Stimulated activated CD4-positive, alpha-beta T cell treated with anti-CD3 and anti-CD28 coated beads, Interleukin-4, amount 100 ng/mL, for 48 hours (primary cell): ENCODE data around the gene VPS35L.
"Not testable (repeated sequence)": the region's sequence is repeated elsewhere in the genome, so short reads cannot be mapped to it uniquely, and the experiment has no call there.

Source experiments
- DNase-seq, 2 donors: peaks; one replicate each; pipeline ENCODE4 v3.0.0-alpha.2; 2020; ENCODE audit warnings: low read depth in 2 of 2

Gene VPS35L

DNA sequence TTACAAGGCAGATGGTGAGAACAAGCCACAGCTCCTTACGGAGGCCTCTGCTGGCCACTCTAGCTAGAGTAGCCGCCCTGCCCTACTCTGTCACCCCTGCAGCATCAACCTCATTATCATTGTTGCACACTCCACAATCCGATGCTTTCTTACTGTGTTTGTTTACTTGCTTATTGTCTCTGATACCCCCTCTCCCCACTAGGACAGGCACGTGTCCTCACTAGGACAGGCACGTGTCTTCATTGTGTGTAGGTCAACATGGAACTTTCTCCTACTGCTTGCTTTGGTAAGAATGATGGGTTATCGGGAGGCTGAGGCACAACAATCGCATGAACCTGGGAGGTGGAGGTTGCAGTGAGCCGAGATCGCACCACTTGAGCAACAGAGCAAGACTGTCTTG lies 98.6 kb downstream of the VPS35L start:
- no peak for DNase-seq

DNA sequence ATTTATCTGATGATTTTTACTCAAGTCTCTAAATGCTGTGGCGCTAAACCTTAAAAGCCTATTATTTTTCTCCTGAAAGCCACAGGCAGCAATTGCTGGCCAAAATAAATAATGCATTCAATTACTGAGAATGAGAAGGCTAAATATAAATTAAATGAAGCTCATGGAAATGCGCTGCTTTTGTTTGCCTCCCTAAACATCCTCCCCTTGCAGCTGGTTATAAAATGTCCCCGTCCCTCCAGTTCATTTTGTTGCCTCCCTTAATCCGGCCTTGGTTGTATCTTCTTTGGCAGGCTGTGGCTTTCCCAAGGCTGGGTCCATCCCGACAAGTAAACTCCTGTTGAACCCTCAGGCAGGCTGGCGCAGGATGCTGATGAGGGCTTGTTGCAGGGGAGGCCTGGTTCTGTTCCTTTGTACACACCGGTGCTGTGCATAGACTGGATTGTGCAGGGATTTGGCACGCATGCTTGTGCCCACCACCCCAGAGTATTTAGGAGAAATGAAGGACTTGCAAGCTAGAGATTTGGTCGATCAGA lies 99.8 kb downstream of the VPS35L start:
- no peak for DNase-seq

DNA sequence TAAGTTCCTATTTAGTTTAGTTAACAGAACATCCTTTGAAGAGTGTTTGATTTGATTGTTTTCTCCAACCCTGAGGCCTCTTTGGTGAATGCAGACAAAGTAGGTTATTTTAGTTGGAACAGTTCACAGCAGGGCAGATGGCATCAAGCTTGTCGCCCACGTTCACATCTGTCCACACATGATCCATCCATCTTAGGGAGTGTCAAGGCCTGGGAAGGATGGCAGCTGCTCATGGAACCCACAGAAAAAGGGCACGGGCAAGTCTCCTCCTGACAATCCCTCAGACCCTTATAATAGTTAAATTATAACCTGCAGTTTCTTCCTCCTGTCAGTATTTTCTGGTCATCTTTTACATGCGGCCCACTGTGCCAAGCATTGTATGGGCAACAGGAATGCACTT lies 102.3 kb downstream of the VPS35L start:
- no peak for DNase-seq

DNA sequence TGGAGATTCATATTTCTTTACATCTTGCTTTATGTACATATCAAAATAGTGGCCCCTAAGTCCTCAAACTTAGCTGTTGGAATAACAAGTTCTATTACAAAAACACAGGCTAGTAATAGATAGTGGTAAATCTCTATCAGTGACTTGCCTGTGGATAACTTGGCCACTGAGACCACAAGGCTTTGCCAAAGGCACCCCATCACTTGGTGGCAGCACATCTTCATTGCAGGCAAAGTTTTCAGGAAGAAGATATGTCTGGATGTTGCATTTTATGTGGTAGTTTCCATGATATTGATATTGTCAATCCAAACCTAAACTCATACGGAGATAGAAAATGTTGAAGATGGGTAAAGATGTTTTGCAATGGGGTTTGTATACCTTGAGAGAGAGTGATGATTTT lies 104.1 kb downstream of the VPS35L start:
- no peak for DNase-seq

DNA sequence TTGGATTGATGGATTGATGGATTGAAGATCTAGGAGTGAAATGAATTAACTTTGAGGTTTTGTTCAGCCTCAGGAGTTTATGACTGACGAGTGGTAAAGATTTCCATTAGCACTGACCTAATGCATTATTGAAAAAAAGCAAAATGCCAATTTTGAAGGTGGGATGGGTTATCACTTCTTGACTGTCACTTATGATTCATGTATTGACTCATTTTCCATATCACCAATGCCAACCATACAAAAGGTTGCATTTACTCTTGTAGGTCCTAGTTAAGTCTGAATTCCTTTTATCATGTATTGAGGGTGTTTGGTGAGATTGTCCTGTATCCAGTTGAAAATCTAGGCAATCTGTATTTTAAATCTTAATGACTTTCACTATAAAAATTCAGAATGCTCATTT lies 104.9 kb downstream of the VPS35L start:
- DNase-seq: no peak

DNA sequence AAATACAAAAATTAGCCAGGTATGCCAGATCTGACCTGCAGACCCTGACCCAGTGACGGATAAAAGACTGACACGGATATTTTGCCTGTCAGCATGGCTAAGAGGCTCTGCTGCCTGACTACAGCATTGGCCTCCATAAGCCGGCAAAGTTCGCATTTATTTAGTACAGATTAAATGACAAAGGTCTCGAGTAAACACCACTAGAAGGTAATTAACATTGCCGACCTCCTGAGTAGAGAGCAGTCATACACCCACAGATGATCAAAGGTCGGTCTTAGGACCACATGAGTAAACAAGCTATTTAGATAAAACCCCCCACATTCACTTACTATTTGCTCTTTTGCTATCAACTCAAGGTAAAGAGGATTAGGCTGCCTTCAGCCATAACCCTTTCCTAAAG lies 106.8 kb downstream of the VPS35L start:
- DNase-seq: no peak

DNA sequence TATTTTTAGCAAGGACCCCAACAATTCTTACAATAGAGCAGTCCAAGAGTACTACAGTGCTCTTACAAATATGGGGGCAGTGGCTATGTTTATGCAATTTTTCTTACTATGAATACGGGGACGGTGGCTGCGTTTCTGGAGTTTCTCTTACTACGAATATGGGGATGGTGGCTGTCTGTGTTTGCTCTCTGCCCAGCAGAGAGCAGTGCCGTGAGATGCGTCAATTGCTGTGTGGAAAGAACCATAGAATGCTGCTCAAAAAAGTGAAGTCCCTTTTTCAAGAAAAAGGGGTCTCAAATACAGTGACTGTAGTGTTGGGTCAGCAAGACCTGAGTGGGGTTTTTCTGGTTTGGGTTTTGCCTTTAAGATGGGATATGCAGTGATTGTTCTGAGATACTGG lies 108.7 kb downstream of the VPS35L start:
- no peak for DNase-seq

DNA sequence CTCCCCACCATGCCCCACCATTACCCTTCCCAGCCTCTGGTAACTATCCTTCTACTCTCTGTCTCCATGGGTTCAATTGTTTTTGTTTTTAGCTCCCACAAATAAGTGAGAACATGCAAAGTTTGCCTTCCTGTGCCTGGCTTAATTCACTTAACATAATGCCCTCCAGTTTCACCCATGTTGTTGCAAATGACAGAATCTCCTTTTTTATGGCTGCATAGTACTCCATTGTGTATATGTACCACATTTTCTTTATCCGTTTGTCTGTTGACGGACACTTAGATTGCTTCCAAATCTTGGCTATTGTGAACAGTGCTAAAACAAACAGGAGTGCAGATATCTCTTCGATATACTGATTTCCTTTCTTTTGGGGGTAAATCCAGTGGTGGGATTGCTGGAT lies 109.8 kb downstream of the VPS35L start:
- DNase-seq: not testable (repeated sequence)

DNA sequence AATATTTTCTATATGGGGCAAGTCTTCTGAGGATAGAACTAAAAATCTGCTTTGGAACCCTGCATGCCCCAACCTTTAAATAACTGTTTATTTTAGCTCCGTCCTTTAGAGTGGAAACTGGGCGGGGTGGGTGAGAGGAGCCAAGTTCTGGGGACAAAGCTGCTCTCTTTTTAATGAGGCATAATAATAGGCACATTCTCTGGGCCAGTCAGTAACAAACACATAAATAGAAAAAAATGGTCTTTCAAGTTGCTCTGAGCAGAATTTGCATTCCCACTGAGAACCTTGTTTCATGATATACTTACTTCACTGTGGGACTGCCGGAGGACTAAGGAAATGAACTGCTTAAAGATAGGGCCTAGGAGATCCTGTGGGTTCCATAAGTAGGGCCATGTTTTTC lies 111.0 kb downstream of the VPS35L start:
- DNase-seq: no peak

DNA sequence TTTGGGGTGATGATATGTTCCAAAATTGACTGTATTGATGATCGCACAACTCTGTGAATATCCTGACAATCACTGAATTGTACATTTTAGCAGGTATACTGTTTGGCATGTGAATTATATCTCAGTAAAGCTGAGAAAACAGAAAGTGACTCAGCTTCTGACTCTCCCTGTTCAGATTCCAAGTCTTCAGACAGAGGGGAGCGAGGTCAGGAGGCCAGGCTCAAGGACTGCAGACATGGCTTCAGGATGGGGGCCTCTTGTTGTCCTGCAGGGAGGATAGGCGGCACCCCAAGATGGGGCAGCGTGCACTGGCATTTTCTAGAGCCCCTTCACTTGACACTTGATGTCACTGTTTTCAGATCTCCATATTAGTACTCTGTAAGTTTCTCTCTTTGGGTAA lies 116.9 kb downstream of the VPS35L start:
- no peak for DNase-seq

DNA sequence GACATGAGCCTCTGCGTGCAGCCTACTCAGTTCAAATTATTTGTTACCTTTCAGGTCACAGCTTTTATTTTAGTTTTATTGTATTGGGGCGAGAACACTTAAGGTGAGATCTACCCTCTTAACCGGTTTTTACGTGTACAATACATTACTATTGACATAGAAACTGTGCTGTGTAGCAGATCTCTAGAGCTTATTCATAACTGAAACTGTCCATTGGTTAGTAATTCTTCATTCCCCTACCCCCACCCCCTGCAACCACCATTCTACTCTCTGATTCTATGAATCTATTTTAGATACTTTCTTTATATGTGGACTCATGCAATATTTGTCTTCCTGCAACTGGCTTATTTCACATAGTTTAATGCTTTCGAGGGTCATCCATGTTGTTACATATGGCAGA lies 119.0 kb downstream of the VPS35L start:
- DNase-seq: no peak

DNA sequence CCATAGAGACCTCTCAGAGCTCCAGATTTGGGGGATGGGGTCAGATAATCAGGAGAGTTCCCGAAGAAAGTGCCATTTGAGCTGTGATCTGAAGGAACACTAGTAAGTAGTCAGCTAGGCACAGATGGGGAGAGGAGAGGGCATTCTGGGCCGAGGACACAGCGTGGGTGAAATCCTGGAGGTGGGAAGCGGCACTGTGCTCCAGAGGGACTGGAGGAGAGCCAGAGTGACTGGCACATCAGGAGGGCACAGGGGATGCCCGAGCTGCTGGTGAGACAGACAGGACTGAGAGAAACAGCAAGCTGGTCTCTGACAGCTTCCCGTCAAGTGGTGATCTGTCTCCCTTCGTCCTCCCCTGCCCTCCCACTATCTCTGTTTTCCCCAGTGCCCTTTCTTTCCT lies 121.9 kb downstream of the VPS35L start:
- no peak for DNase-seq

DNA sequence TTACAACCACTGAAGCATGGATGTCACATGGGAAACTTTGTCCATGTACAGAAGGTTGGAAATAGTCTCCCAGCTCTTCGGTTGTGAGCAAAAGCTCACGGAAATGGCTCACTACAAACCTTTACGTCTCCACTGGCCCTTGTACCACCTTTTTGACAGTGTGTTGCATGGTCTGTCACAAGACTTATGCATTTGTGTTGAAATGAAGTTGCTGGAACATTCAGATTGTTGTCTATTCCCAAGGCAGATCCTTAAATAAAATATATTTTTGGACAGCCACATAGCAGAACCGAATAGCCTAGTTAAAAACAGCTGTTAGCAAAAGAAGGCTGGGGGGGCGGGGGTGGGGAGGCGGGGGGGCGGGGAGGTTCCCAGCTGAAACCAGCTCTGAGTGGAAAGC lies 123.3 kb downstream of the VPS35L start:
- DNase-seq: no peak

DNA sequence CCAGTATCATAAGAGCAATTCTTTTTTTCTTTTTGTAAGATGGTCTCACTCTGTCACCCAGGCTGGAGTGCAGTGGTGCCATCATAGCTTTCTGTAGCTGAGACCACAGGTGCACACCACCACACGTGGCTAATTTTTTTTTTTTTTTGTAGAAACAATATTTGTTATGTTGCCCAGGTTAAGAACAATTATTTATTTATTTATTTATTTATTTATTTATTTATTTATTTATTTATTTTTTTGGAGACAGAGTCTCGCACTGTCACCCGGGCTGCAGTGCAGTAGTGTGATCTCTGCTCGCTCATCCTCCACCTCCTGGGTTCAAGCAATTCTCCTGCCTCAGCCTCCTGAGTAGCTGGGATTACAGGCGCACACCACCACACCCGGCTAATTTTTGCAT lies 123.8 kb downstream of the VPS35L start:
- not testable (repeated sequence) for DNase-seq

DNA sequence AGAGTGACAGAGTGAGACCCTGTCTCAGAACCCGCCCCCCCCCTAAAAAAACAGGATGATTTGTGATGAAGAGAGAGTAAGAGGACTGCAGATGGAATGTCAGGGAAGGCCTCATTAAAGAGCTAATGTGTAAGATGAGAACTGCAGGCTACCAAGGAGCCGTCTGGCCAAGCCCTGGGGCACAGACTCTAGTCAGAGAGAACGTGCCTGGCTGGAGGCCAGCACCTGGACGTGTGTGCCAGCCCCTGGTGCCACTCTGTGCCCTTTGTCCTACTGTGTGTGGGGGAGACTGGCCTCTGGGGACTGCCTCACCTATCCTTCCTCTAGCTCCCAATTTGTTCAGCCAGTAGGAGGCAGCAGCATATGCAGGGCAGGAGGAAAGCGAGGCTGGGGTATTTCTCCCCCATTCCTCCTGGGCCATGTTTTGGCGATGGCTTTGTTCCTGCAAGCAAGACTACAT lies 125.4 kb downstream of the VPS35L start:
- no peak for DNase-seq

DNA sequence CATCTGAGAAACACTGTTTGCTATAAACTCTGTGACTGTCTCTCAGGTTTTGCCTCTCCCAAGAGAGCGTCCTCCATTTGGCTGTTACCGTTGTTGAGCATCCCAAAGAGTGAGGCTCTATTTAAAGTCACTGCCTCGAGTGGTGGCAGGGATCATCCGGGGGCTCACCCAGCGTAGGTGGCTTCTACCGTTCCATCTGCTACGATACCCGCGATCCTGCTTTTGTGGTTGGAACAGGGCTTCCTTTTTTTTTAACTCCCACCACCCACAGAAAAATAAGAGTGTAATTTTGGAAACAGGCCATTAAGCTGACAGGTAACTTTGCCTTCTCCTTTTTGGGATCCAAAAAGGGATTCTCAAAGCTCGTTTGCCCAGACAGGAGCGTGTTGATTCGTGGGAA lies 126.1 kb downstream of the VPS35L start:
- no peak for DNase-seq

DNA sequence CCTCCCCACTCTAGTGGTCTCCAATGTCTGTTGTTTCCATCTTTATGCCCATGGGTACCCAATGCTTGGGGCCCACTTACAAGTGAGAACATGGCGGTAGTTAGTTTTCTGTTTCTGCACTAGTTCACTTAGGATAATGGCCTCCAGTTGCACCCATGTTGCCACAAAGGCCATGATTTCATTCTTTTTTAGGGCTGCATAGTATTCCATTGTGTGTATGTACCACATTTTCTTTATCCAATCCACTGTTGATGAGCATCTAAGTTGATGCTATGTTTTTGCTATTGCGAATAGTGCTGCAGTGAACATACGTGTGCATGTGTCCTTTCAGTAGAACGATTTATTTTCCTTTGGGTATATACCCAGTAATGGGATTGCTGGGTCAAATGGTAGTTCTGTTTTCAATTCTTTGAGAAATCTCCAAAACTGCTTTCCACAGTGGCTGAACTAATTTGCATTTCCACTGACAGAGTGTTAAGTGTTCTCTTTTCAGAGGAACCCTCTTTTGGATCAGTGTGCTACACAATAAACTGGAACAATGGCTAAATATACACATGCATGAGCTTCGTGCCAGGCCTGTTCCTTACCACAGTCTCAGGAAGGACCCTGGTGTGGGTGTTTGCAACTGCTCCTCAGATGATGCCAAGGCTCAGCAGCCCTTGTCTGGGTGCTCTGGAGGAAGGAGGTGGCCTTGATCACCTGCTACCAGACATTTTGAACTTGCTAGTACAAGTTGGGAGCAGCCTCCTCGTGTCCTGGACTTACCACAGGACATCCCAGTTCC lies 128.1 kb downstream of the VPS35L start:
- no peak for DNase-seq

DNA sequence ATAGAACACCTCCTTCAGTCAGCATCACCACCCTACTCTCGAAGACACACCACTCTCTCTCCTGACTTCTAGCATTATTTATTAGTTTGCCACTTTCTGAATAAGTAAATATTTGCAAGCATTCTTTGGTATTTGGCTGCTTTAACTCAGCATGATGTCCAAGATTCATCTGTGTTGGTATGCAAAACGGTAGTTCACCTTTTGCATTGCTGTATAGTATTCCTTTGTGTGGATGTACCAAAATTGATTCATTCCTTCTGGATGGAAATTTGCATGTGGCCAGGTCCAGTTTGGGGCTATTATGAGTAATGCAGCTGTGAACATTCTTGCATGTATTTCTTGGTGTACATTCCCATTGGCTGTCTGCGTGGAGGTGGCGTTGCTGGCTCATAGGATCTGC lies 129.7 kb downstream of the VPS35L start:
- no peak for DNase-seq

DNA sequence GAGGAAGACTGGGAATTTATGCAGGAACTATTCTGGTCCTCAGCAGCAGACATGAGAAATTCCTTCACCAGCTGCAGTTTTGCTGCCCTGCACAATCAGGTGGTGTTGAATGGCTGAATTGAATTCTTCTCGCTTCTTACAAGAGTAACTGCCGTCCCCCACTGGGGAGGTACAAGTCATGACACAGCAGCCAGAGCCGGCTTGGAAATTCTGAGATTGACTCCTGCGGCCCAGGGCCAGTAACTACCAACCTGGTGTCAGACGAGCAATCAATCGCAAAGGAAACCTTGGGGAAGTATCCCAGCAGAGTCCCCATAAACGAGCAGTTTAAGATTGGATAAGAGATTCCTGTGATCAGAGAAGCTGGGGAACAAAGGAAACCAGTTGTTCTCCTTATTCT lies 131.8 kb downstream of the VPS35L start:
- DNase-seq: no peak

DNA sequence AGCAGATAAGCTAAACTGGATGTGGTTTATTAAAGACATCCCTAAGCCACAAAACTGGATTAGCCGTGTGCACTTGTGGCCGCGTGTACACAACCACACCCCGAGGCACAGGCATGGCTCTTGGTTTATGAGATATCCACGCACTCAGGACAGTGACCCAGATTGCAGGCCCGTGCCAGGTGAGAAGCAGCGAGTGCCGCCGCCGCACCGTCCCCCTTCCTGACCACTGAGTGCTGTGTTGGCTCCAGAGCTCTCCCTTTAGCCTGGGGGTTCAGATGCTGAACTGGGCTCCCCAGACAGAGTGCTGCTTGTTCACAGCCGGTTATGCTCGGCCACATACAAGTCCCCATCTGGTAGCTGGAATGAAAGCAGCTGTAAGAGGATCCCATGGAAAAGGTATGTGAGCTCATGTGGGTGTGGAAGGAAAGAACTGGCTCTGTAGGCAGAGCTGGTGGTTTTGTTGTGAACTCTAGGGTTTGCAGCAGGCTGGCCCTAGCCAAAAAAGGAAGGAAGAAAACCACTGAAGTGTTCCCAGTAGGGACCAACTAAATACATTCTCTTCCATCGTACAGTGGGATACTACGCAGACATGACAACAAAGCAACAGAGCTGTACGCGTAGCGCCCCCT lies 133.0 kb downstream of the VPS35L start:
- no peak for DNase-seq

DNA sequence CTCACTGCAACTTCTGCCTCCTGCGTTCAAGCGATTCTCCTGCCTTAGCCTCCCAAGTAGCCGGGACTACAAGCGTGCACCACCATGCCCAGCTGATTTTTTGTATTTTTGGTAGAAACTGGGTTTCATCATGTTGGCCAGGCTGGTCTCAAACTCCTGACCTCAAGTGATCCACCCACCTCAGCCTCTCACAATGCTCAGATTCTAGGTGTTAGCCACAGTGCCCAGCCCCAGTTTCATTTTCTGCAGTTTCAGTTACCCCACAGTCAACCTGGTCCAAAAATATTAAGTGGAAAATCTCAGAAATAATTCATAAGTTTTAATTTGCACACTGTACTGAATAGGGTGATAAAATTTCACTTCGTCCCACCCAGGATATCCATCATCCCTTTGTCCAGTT lies 133.8 kb downstream of the VPS35L start:
- no peak for DNase-seq

DNA sequence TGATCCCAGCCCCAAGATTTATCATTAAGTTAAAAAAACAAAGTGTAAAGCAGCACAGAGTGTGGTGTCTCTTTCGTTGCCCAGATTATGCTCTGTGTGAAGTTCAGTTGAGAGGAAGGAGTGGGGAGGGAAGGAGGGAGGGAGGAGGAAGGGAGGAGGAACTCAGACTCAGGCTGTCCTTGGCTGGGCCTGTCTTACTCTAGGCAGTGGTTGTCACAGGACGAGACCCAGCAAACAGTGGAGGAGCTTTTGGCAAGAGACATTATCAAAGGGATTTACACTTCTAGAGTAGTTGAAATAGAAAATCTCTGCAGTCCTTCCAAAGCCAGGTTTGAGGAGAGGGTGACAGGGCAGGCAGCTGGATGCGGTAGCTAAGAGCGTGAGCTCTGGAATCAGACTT lies 134.7 kb downstream of the VPS35L start:
- DNase-seq: no peak

DNA sequence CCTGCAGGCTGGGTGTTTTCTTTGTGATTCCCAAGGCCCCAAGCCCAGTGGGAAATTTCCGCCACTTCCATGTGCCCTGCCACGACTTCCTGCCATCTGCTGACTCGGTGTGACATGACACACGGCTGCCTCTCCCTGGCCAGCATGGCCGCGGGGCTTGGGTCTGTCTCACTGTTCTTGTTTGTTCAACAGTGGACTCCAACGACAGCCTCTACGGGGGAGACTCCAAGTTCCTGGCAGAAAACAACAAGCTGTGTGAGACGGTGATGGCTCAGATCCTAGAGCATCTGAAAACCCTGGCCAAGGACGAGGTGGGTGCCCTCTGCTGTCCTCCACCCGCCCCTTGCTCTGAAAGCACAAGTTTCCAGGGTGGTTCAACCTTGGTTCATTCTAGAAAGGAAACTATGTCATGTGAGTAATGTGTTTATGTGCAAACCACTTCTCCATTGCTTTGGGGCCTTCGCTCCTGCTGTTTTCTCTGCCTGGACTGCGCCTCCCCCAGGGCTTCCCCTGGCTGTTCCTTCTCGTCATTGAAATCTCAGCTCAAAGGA lies 135.7 kb downstream of the VPS35L start:
- no peak for DNase-seq
